ENCODE data around the gene HSPA14. TPM values are rescaled to one million over a fixed set of nuclear protein-coding genes. Genes with fewer than 3 reads are reported as not detected.
A peak's percentile ranks its signal among the peaks of the same experiment; 100 is the strongest.
"Not testable (repeated sequence)": the region's sequence is repeated elsewhere in the genome, so short reads cannot be mapped to it uniquely, and the experiment has no call there.

Gene HSPA14
- polyA plus RNA-seq, 3 donors, result 18.8 to 23.6 (median 22.8) TPM

DNA sequence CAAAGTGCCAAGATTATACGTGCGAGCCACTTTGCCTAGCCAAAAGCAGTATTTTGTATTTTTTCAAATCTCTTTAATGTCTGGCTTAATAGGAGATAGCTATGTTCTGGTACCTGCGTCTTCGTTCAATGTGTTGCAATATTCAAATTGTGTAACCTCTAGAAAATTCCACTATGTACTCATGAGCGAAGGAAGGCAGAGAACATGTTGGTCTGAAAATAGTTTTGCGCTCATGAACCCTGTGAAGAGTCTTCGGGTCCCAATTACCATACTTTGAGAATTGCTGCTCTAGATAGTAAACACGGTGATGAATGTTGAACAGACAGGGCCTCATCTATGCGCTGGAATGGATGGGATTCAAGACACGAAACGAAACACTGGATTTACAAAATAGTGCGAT is 37.8 kb downstream of the HSPA14 start:
- DNase-seq (ENCODE audit: extremely low read depth in 1 of 11, low read depth in 9 of 11, low spot score in 4 of 11), result no peak

DNA sequence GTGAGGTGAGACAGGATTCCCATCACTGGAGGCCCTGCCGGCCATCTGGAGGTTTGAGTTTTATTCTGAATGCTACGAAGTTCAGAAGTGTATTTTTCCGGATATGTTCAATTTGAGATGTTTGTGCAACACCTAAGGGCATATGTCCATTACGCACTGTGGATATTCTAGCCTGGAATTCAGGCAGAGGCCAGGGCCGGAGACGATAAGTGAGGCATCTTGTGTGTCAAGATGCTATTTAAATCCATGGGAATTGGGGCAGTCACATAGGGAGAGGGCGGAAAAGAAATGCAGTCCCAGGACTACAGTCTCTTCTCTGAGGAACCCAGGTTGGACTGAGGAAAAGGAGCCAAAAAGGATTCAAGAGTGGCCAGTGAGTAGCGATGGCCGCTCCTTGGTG is 38.7 kb downstream of the HSPA14 start:
- DNase-seq (ENCODE audit: extremely low read depth in 1 of 11, low read depth in 9 of 11, low spot score in 4 of 11), result no peak

DNA sequence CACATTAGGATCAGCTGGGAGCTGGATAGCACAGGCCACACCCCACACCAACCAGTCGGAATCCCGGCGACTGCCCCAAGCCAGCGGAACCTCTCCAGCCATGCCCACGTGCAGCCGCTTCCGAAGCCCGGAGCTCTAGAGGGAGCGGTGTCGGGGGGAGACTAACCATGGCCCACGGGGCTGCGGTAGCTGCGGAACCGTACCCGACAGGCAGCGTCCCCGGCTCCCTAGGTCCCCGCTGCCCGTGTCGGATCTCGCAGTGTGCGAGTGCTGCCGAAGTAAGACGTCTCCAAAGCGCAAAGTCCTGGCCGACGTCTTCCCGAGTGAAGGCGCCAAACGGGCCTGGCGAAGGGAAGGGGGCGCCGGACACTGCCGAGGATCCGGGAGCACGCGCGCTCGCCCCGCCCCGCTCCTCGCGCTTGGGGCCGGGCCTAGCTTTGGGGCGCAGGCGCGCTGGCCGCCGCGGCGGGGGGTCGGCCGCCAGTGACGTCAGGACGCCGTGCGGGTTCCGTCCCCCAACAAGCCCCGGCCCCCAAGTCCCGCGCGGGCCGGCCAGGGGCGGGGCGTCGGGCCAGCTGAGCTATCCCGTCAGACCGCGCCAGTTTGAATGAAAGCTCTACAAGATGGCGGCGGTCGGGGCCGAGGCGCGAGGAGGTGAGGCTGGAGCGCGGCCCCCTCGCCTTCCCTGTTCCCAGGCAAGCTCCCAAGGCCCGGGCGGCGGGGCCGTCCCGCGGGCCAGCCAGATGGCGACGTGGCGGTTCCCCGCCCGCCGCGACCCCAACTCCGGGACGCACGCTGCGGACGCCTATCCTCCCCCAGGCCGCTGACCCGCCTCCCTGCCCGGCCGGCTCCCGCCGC is 40.4 kb downstream of the HSPA14 start, which contains the start of gene SUV39H2:
Gene SUV39H2 (plus strand): TSS at position 601 of the 858 bp plus-strand sequence. CDS start 23 bp downstream, at position 624.
- peak; percentile 84 to 97 (median 95) for DNase-seq (ENCODE audit: extremely low read depth in 1 of 11, low read depth in 9 of 11, low spot score in 4 of 11)

DNA sequence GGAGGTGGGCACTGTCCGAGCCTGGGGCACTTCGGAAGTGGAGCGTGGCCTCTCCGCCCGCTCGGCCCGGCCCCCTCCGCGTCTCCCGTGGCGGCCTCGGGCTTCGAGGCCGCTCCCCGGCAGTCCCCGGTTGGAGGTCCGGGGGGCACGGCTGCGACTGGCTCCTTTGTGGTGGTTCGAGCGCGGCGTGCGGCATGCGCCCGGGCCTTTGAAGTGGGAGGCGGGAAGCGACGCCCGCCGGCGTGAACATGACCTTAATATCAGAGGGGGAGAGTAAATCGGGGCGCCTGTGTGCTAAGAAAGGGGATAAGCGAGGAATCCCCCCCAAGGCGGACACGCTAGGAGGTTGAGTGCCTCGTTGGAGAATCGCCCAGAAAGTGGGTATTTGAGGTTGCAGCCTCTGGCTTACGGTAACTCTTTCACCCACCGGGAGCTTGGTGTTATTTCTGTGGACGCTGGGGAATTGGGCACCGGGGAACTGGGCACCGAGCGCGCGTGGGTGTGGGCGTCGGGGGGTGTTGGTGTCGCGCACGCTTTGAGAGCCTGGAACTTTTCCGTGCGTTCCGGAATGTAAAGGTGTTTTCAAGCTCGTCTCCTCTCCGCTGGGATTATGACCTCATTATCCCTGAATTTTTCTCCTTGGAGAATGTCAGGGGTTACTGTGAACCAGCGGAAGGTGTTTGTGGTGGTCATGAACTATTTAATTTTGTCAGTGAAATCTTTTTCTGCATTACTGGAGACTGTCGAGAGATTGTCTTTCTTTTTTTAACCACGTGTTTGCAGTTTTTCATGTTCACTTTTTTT is 41.2 kb downstream of the HSPA14 start:
- peak in 7 of 11 donors; percentile 16 to 25 (median 22) for DNase-seq (ENCODE audit: extremely low read depth in 1 of 11, low read depth in 9 of 11, low spot score in 4 of 11)

DNA sequence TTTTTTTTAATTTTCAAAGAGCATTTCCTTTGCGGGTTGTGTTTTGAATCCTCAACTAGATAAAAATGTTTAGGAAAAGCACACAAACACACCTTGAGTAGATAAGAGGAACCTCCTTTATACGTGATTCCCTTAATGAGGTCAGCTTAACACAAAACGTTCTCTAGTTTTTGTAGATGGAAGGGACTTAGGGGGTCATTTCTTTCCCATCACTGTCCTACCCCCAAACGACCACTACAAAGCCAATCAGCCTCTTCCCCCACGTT is 41.8 kb downstream of the HSPA14 start:
- DNase-seq (ENCODE audit: extremely low read depth in 1 of 11, low read depth in 9 of 11, low spot score in 4 of 11), result no peak

DNA sequence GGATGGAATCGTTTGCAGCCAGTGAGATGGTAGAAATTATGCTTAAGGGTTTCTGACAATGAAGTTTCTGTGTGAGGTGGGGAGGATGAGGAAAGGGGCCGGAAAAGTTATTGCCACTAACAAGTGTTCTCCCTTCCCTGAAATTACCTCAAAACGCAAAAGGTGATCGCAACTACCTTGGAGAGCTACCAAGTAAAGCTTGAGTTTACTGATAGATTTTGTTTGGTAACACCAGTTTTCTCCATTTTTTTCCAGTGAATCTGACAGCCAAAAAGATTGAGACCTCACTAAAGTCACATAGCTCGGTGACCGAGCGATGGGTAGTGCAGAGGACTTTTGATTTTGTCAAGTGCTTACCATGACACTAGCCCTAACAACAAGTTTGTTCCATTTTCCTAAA is 42.1 kb downstream of the HSPA14 start:
- DNase-seq (ENCODE audit: extremely low read depth in 1 of 11, low read depth in 9 of 11, low spot score in 4 of 11), result peak in 2 of 11 donors; percentile 8 to 14

DNA sequence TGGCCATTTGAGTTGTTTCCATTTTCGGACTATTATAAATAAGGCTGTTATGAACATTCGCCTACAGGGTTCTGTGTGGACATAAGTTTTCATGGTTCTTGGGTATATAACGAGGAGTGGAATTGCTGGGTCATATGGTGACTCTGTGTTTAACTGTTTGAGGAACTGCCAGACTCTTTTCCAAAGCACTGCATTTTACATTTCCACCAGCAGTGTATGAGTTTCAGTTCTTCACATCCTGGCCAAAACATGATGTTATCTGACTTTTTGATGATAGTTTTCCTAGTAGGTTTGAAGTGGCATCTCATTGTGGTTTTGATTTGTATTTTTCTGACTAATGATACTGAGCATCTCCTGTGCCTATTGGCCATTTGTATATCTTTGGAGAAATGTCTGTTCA is 46.0 kb downstream of the HSPA14 start:
- DNase-seq (ENCODE audit: extremely low read depth in 1 of 11, low read depth in 9 of 11, low spot score in 4 of 11), result no peak

DNA sequence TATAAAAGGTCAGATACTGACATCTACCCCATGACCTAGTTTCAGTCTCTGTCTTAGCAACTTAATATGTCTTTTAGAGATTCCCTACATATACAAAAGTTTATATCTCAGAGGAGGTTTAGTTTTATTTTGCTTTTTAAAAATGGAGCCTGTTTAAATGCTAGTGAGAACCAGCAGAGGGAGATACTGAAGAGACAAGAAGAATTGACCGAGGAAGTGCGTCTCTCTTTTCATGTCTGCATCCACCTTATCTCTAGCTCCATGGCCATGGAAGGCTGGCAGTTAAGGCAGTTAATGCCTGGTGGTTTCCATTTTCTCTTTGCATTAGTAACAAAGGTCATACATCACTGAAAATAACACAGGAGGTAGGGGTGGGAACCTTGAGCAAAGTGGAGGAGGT is 51.2 kb downstream of the HSPA14 start:
- DNase-seq (ENCODE audit: extremely low read depth in 1 of 11, low read depth in 9 of 11, low spot score in 4 of 11), result no peak

DNA sequence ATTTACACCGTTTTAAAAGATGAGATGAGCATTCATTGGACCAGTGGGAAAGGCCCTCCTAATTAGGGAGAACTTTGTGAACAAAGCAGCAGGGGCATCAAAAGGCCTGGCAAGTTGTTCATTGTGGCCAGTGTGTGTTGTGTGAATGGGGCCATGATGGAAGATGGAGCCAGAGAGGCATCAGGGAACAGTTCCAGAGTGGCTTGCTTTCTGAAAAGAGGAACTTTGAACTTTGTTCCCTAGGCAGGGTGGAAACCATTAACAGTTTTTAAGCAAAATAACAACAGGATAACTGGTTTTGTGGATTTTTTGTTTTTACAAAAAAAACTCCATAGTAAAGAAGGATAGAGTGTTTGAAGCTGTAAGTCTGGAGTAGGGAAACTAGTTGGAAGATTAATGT is 53.0 kb downstream of the HSPA14 start:
- no peak for DNase-seq (ENCODE audit: extremely low read depth in 1 of 11, low read depth in 9 of 11, low spot score in 4 of 11)

DNA sequence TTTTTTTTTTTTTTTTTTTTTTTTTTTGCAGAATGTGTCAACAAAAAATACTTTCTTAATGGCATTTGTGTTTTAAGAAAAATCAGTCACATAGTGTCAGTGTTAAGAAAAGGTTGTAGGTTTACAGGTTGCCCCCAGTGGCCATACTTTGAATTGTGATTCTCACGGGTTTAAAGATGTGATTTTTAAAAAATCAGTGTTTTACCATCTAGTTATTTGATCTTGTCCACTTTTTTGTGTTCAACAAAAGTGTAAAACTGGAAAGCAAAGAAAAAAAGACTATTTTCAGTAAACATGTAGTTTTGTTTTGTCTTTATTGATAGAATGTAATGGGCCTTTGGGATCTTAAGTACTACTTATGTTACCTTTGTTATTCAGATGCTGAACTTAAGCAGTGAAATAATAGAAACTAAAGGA is 66.2 kb downstream of the HSPA14 start:
- peak in 2 of 11 donors; percentile 9 to 22 for DNase-seq (ENCODE audit: extremely low read depth in 1 of 11, low read depth in 9 of 11, low spot score in 4 of 11)

DNA sequence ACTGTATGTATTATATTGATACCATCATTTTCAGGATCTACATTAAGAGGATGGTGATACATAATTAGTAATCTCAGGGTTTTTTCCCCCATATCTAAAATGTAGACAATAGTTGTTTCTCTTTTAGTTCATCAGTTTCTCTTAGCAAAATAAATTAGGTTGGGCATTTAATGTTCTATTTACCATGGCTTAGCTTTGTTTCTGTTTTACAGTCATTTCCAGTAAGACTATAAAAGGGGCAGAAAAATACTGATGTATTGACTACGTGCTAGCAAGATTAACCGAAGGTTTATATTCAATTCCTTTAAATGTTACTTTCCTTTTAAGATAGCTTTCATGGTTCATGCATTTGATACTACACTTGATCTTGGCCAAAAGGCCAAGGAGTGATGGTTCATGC is 66.8 kb downstream of the HSPA14 start:
- DNase-seq (ENCODE audit: extremely low read depth in 1 of 11, low read depth in 9 of 11, low spot score in 4 of 11), result no peak

DNA sequence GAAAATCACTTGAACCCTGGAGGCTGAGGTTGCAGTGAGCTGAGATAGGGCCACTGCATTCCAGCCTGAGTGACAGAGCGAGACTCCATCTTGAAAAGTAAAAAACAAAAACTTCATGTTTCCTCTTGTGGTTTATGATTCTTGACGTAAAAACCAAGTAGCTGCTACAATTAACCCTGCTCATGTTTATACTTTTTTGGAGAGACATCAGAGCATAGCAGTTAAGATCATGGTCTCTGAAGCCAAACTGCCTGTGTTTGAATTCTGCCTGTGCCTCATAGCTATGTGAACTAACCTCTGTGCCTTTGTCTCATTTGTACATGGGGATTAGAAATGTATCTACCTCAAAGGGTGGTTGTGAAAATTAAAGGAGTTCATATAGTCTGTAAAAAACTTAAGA is 67.8 kb downstream of the HSPA14 start:
- no peak for DNase-seq (ENCODE audit: extremely low read depth in 1 of 11, low read depth in 9 of 11, low spot score in 4 of 11)

DNA sequence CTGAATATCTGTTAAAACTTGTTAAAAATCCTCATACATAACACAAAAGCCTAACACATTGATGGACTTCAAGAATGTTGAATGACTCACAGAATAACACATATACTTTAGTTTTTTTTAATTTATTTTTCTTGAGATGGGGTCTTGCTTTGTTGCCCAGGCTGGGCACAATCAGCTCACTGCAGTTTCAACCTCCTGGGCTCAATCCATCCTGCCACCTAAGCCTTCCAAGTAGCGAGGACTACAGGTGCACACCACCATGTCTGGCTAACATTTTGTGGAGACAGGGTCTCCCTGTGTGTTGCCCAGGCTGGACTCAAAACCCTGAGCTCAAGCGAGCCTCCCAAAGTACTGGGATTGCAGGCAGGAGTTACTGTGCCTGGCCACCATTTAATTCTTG is 68.7 kb downstream of the HSPA14 start:
- no peak for DNase-seq (ENCODE audit: extremely low read depth in 1 of 11, low read depth in 9 of 11, low spot score in 4 of 11)

DNA sequence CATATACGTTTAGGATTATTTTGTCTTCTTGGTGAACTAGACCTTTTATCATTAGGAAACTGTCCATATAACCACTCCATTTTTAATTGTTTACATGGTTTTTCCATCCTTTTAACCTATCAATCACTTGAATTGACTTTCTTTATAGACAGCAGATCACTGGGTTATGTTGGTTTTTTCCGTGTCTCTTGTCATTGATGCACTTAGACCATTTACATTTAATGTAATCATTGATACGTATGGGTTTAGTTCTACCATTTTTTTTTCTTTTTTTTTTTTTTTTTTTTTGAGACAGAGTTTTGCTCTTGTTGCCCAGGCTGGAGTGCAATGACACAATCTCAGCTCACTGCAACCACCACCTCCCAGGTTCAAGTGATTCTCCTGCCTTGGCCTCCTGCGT is 69.5 kb downstream of the HSPA14 start:
- DNase-seq (ENCODE audit: extremely low read depth in 1 of 11, low read depth in 9 of 11, low spot score in 4 of 11), result not testable (repeated sequence)

DNA sequence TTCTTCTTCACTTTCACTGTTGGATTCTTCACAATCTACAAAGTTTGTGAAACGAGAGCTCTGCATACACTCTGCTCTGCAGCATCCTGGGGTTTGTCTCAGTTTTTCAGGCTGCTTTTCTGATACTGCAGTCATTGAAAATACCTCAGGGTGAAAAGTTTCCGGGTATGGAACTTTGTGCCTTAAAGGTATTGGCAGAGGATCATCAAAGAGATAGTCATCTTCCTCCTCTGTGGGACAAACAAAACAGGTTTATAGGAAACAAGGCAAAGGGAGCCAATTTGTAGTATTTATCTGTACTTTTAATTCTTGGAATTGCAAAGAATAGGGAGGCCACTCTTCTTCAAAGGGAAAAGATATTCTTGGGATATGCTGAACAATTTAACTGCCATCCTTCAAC is 71.0 kb downstream of the HSPA14 start:
- no peak for DNase-seq (ENCODE audit: extremely low read depth in 1 of 11, low read depth in 9 of 11, low spot score in 4 of 11)

DNA sequence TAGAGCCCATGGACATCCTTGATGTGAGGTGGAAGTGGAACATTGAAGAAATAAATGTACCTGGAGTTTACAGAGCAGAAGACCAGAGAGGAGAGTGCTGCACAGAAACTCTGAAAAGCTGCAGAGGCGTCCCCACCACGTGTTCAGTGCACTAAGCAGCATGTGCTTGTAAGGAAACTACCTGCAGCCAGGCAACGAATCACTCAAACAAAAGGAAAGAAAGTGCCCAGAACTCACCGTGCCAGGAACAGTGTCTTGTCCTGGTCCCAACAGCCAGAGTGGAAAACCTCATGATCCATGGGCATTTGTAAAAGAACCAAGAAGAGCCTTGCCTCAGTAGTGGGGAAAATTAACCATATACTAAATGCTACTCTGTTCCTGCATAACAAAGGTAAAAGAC is 72.8 kb downstream of the HSPA14 start:
- DNase-seq (ENCODE audit: extremely low read depth in 1 of 11, low read depth in 9 of 11, low spot score in 4 of 11), result no peak

DNA sequence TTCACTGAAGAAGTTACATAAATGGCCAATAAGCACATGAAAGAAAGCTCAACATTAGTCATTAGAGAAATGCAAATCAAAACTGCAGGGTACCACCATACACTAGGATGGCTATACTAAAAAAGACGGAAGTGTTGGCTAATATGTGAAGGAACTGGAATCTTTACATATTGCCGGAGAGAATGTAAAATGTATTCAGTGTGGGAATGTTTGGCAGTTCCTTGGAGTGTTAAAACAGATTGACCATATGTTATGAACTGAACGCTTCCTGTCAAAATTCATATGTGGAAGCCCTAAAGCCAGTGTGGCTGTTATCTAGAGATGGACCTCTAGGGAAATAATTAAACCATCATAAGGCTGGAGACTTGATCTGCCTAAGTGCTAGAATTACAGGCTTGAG is 73.7 kb downstream of the HSPA14 start:
- no peak for DNase-seq (ENCODE audit: extremely low read depth in 1 of 11, low read depth in 9 of 11, low spot score in 4 of 11)

DNA sequence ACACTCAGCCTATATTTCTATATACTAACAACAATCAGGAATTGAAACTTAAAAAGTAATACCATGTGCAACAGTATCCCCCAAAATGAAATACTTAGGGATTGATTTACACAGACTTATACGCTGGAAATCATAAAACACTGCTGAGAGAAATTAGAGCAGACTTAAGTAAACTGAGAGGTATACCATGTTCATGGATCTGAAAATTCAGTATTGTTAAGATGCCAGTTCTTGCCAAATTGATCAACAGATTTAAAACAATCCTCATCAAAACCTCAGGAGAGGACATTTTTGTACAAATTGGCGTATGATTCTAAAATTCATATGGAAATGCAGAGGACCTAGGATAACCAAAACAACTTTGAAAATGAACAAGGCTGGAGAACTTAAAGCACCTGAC is 78.5 kb downstream of the HSPA14 start:
- DNase-seq (ENCODE audit: extremely low read depth in 1 of 11, low read depth in 9 of 11, low spot score in 4 of 11), result no peak

DNA sequence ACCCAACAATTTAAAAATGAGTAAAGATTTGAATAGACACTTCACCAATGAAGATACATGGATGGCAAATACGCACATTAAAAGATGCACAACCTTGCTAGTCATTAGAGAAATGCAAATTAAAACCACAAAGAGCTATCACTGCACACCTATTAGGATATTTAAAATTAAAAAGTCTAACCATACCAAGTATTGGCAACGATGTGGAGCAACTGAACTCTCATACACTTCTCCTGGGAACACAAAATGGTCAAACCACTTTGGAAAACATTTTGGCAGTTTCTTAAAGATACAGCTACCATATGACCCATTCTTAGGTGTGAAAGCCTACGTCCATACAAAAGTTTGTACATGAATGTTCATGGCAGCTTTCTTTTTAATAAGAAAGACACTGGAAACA is 79.7 kb downstream of the HSPA14 start:
- no peak for DNase-seq (ENCODE audit: extremely low read depth in 1 of 11, low read depth in 9 of 11, low spot score in 4 of 11)

DNA sequence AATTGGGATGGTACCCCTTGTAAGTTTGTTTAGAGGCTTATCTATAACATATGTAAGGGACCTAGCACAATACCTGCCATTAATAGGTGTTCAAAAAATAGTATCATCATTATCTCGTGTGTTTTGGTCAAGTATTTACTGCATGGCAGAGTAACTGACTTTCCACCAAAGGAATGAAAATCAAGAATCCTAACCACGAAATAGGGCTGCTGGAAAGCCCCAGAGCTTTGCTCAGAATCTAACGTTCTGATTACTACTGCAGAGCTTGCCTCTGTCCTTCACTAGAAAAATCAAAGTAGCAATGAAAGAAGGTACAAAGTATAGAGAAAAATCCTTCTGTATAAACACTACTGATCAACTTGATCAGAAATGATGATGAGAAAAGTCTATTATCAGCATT is 80.9 kb downstream of the HSPA14 start:
- no peak for DNase-seq (ENCODE audit: extremely low read depth in 1 of 11, low read depth in 9 of 11, low spot score in 4 of 11)

All from renal cortex interstitium (tissue), 11 donors.